ENCODE results near the gene SLIT3.
"Not testable (repeated sequence)": the region's sequence is repeated elsewhere in the genome, so short reads cannot be mapped to it uniquely, and the experiment has no call there.

The SLIT3 gene

DNA sequence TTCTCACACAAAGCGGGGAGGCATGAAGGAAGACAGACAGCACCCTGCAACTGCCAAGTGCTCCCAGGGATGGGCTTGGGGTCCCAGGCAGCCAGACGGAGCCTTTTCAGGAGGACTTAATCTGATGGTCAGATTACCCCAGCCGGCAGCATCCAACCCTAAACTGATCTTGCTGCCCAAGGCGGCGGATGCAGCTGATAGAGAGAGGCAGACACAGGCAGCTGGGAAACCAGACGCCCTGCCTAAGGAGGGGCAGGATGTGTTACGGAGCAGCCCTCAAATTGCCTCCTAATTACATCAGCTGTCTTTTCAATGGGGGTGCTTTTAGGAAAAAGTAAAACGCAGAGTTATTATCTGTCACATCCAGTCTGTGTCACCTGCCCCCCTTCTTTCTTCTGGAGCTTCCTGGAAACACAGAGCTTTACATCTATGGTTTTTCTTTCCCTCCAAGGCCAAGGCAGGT is 530.9 kb downstream of the SLIT3 start:
- DNase-seq (ENCODE audit: low spot score) = peak; percentile 60

DNA sequence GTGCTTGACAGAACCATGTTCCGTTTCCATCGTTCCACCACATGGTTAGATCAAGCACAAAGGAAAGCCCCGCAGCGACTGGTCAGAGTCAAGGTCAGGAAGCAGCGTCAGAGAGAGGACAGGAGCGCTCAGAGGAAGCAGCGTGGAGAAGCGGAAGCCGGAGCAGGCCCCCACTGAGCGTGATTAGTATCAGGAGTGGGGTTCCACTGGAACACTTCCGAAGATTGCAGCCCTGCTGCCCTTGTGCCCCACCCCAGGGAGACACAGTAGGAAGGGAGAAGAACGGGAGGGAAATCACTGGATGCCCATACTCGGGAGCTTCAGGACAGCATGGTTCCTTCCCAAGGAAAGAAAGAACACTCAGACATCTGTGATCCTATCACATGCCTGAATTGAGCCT is 532.8 kb downstream of the SLIT3 start:
- no peak for DNase-seq (ENCODE audit: low spot score)

- DNase-seq (ENCODE audit: low spot score) = no peak
Measured at GRCh38 chr5:168766426-168766700, 534.6 kb downstream of the SLIT3 start.

DNA sequence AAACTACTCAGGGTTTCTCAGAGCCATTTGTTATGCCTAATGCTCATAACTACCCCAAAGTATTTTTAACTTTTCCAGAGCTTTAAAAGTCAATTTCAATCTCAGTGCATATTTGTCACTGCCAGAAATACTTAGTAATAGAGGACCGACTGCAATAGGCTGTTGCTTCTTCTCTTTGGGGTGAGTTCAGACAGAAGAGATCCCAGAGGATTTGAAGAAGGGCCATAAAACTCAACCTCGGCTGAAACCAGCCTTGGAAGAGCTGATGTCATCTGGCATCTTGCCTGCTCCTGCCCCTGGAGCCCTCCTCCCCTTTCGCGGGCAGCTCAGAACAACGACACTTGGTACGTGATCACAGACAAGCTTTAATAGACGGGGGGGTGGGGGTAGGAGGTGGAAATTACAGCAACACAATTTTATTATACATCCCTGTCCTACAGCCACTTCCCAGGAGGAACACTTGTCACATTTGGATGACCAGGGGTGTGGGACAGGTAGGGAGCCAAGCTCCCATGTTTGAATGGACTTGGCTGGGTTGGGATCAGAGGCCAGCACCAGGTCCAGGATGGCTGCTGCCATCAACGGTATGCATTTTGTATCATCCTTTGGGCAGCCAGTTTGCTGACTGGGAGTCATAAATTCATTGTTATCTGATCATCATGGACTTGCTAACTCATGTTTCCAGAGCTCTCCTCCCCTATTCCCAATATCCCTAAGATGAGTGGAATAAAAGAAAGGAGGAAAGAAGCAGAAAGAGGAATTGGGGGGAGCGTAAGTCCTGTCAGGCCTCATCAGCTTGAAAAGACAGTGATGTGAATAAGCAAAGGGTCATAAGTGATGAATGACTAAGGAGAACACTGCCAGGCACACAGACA is 535.2 kb downstream of the SLIT3 start:
- DNase-seq (ENCODE audit: low spot score) = no peak

DNA sequence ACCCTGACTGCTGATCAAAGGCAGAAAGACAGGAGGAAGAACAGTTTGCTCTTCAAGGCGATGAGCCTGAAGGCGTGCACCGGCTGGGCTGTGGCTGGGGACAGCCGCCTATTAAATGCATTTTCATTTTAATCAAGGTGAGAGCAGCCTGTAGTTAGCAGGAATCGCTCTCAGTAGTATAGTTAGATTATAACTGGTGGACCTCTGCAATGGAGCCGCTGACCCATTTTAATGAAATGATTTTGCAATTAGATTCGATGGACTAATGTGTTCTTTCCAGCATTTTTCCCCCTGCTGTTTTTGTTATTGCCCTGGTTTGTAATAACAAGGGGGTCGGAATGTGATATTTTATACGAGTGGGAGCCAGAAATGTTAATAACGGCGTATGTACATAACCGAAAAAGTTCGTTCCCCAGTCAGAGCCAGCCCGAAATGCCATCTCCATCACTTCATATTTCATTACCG is 535.8 kb downstream of the SLIT3 start:
- no peak for DNase-seq (ENCODE audit: low spot score)

DNA sequence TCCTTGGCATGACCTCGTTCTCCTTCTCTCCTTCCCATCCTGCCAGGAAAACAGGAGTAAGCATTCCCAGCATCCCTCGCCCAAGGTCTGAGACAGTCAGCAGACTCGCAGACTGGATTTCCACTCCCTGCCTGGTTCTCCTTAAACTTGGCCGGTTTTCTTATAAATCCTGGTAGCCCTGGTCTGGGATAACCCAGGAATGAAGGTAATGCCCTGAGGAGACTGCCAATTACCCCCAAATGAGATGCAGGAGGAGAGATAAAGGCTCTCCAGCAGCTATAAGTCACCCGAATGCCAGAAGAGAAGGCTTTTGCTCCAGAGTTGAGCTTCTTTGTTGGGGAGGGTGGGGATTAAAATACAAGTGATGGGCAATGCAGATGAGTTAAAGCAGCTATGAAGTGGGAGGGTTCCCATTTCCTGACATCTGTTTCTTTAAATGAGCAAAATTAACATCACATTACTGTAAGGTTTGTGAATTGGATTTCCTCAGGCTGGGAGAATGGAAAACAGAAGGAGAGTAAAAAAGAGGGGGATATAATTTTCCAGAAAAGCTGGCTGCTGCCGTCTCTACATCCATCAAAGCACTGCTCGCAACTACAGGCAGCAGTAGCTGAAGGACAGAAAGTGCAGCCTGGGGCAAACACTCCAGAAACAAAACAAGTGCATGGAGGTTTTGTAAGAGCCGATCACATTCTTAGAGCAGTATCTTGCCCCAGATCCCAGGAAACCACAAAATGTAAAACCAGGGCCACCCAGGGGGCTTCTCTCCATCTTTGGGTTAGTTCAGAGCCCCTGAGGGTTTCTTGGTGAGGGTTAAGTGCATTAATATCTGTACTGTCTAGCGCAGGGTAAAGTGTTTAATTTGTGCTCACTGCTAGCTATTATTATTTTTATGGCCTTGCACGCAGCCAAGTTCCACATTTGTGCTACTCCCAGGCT is 544.2 kb downstream of the SLIT3 start:
- DNase-seq (ENCODE audit: low spot score) = no peak

GRCh38 chr5:168755548-168756093 is 545.3 kb downstream of the SLIT3 start:
- no peak for DNase-seq (ENCODE audit: low spot score)

GRCh38 chr5:168753691-168754254 is 547.2 kb downstream of the SLIT3 start:
- DNase-seq (ENCODE audit: low spot score) = no peak

GRCh38 chr5:168752416-168753190 is 548.3 kb downstream of the SLIT3 start:
- no peak for DNase-seq (ENCODE audit: low spot score)

GRCh38 chr5:168752012-168752411 is 548.9 kb downstream of the SLIT3 start:
- no peak for DNase-seq (ENCODE audit: low spot score)

- DNase-seq (ENCODE audit: low spot score) = no peak
Measured at GRCh38 chr5:168750926-168751325, 550.0 kb downstream of the SLIT3 start.

GRCh38 chr5:168749391-168750100 is 551.4 kb downstream of the SLIT3 start:
- no peak for DNase-seq (ENCODE audit: low spot score)

DNA sequence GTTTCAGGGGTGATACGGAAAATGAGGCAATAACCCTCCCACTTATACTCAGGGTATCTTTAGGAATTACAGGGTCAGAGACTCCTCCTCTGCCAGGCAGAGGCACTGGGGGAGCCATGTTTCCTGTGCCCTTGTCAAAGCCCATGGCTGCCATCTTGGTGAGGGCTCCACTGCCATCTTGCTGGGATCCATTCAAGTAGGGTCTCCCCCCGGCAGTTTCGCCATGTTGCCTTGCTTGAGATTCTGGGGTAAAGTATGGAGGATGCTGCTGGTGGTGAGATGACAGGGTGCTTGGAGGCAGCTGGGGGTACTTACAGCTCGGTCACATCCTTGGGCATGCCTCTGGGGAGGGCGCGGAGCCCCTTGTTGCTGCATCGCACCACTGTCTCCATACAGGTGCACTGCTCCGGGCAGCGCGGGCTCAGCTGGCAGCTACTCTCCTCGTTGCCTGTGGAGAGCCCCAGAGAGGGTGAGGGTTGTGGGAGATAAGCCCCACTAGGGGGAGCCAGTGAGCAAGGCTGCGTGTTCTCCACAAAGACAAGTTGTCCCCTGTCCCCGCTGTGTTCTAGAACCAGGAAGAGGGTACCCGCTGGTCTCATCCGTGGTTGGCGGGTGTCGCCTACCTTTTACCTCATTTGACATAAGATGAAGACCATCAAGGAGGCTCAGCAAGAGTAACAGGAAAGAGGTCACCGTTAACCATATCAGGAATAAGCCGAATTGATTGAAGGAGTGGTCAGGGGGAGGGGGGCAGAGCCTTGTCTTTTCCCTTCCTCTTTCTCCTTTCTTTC is 552.8 kb downstream of the SLIT3 start:
- DNase-seq (ENCODE audit: low spot score) = peak; percentile 91

GRCh38 chr5:168746893-168747640 is 553.9 kb downstream of the SLIT3 start:
- DNase-seq (ENCODE audit: low spot score) = peak; percentile 38

- DNase-seq (ENCODE audit: low spot score) = not testable (repeated sequence)
Measured at GRCh38 chr5:168746126-168746892, 554.6 kb downstream of the SLIT3 start.

DNA sequence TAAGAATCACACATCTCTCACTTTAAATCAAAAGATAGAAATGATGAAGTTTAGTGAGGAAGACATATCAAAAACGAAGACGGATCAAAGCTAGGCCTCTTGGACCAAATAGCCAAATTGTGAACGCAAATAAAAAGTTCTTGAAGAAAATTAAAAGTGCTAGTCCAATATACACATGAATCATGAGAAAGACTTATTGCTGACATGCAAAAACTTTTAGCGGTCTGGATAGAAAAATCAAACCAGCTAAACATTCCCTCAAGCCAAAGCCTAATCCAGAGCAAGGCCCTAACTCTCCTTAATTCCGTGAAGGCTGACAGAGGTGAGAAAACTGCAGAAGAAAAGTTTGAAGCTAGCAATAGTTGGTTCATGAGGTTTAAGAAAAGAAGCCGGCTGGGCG is 557.3 kb downstream of the SLIT3 start:
- no peak for DNase-seq (ENCODE audit: low spot score)

- DNase-seq (ENCODE audit: low spot score) = not testable (repeated sequence)
Measured at GRCh38 chr5:168742311-168742710, 558.6 kb downstream of the SLIT3 start.

GRCh38 chr5:168740811-168741213 is 560.1 kb downstream of the SLIT3 start:
- no peak for DNase-seq (ENCODE audit: low spot score)

Measured in hematopoietic multipotent progenitor cell treated with erythropoietin and hydrocortisone succinate and interleukin-3 and kit ligand, for 15 days (in vitro differentiated cells).